ENCODE data around the gene ACP1.

DNA sequence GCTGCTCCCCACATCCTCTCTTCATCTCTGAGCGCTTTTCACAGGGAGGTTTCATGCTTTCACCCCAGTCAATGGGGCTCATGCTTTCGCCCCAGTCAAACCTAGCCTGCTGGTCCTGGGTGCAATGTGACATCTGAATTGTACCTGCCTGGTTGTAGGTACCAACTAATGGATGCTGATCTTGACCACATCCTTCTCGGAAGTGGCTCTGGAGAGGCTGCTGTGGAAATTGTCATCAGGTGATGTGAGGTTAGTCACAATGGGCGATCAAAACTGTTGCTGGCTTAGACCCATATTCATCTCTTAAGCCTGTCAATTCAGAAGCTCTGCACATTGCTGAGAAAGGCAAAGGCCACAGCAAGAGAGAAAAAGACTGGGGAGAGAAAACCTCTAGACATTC is 55.8 kb downstream of the ACP1 start:
- TF ChIP-seq, protein P1, sequence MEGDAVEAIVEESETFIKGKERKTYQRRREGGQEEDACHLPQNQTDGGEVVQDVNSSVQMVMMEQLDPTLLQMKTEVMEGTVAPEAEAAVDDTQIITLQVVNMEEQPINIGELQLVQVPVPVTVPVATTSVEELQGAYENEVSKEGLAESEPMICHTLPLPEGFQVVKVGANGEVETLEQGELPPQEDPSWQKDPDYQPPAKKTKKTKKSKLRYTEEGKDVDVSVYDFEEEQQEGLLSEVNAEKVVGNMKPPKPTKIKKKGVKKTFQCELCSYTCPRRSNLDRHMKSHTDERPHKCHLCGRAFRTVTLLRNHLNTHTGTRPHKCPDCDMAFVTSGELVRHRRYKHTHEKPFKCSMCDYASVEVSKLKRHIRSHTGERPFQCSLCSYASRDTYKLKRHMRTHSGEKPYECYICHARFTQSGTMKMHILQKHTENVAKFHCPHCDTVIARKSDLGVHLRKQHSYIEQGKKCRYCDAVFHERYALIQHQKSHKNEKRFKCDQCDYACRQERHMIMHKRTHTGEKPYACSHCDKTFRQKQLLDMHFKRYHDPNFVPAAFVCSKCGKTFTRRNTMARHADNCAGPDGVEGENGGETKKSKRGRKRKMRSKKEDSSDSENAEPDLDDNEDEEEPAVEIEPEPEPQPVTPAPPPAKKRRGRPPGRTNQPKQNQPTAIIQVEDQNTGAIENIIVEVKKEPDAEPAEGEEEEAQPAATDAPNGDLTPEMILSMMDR (IDR thresholded peaks at IDR 0.05) = no peak
- TF ChIP-seq RAD21 (conservative IDR thresholded peaks at IDR 0.05 in 1 of 2, IDR thresholded peaks at IDR 0.05 in 1 of 2) = no peak
- TF ChIP-seq NR3C1 (IDR thresholded peaks at IDR 0.05) = no peak
- TF ChIP-seq CHD4 (IDR thresholded peaks at IDR 0.05; ENCODE audit: borderline replicate concordance) = no peak
- TF ChIP-seq, protein P2, sequence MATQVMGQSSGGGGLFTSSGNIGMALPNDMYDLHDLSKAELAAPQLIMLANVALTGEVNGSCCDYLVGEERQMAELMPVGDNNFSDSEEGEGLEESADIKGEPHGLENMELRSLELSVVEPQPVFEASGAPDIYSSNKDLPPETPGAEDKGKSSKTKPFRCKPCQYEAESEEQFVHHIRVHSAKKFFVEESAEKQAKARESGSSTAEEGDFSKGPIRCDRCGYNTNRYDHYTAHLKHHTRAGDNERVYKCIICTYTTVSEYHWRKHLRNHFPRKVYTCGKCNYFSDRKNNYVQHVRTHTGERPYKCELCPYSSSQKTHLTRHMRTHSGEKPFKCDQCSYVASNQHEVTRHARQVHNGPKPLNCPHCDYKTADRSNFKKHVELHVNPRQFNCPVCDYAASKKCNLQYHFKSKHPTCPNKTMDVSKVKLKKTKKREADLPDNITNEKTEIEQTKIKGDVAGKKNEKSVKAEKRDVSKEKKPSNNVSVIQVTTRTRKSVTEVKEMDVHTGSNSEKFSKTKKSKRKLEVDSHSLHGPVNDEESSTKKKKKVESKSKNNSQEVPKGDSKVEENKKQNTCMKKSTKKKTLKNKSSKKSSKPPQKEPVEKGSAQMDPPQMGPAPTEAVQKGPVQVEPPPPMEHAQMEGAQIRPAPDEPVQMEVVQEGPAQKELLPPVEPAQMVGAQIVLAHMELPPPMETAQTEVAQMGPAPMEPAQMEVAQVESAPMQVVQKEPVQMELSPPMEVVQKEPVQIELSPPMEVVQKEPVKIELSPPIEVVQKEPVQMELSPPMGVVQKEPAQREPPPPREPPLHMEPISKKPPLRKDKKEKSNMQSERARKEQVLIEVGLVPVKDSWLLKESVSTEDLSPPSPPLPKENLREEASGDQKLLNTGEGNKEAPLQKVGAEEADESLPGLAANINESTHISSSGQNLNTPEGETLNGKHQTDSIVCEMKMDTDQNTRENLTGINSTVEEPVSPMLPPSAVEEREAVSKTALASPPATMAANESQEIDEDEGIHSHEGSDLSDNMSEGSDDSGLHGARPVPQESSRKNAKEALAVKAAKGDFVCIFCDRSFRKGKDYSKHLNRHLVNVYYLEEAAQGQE (IDR thresholded peaks at IDR 0.05) = no peak
- TF ChIP-seq KDM1A (IDR thresholded peaks at IDR 0.05; ENCODE audit: low read depth) = no peak
- no peak for TF ChIP-seq RFX5 (IDR thresholded peaks at IDR 0.05)
- no peak for TF ChIP-seq POLR2AphosphoS2 (conservative IDR thresholded peaks at IDR 0.05; ENCODE audit: low read length)
- TF ChIP-seq, protein P3, sequence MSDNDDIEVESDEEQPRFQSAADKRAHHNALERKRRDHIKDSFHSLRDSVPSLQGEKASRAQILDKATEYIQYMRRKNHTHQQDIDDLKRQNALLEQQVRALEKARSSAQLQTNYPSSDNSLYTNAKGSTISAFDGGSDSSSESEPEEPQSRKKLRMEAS (IDR thresholded peaks at IDR 0.05) = no peak
- no peak for TF ChIP-seq FOSL2 (IDR thresholded peaks at IDR 0.05)
- TF ChIP-seq FOSL2 (CRISPR knock-in tag; IDR thresholded peaks at IDR 0.05) = no peak
- no peak for TF ChIP-seq CHD2 (IDR thresholded peaks at IDR 0.05; ENCODE audit: low read length, partially characterized antibody)
- TF ChIP-seq EP300 (IDR thresholded peaks at IDR 0.05) = no peak
- TF ChIP-seq POLR2A (IDR thresholded peaks at IDR 0.05; ENCODE audit: low read length) = no peak
